HepG2 (cell line): Measurements from ENCODE around the gene NEDD4. TPM values are rescaled to one million over a fixed set of nuclear protein-coding genes. Genes with fewer than 3 reads are reported as not detected.

Source experiments
- ATAC-seq: fragments of 200-7000 bp; cut with Tn5 transposase; 3 replicates; pipeline ENCODE4 v1.9.1; 2020; ENCODE audit warnings: mild to moderate bottlenecking, moderate library complexity
- BruUV-seq: library from RNA; stranded (reverse); fragments of 400-500 nt; replicated peaks from 2 replicates; lab custom pipeline; 2021; lab: Mats Ljungman, UMichigan
- CTCF ChIA-PET: fragments of 300-600 bp; formaldehyde crosslinking; extraction: SDS; loops from one replicate; lab custom pipeline; 2021; ENCODE audit warnings: low total read pairs, inconsistent platforms, low intra/inter-chr PET ratio; lab: Yijun Ruan, JAX
- POLR2A ChIA-PET: fragments of 350-600 bp; sonication (Branson Sonifier 250); formaldehyde crosslinking; loops from one replicate; lab custom pipeline; 2020; ENCODE audit warnings: antibody characterized with exemption, inconsistent platforms; lab: Yijun Ruan, JAX
- DNase-seq: peaks from one replicate; pipeline ENCODE4 v3.0.0-alpha.2; 2015; ENCODE audit warnings: low spot score
- FAIRE-seq: peaks from 3 replicates; lab custom pipeline; 2011; peaks lifted over from hg19 to GRCh38; lab: Jason Lieb, UNC
- H2AFZ ChIP-seq: one replicate; pipeline ENCODE4 v1.6.1; 2011; ENCODE audit warnings: low read length, inconsistent platforms
- H3K27ac ChIP-seq: fragments of 300-600 bp; 3 replicates; pipeline ENCODE4 v1.8.0; 2011; ENCODE audit warnings: mixed run types, mild to moderate bottlenecking, mixed read lengths, low read length, inconsistent platforms; ENCODE audit not compliant: insufficient read depth; ENCODE audit errors: extremely low read length
- H3K27me3 ChIP-seq, 2 experiments: fragments of 200-600 bp in 1 of 2; 2 replicates in 1 of 2; 3 replicates in 1 of 2; pipeline versions ENCODE4 v1.6.0 to v1.8.0; 2011; ENCODE audit warnings: low read length in 2 of 2, mild to moderate bottlenecking in 2 of 2, moderate library complexity in 2 of 2, inconsistent platforms in 1 of 2; ENCODE audit not compliant: insufficient read depth in 2 of 2, control insufficient read depth in 1 of 2
- H3K36me3 ChIP-seq, 2 experiments: fragments of 200-600 bp in 1 of 2; replicated peaks in 1 of 2; 2 replicates in 1 of 2; 3 replicates in 1 of 2; pipeline versions ENCODE4 v1.5.1 to v1.8.0; 2011; ENCODE audit warnings: low read length in 2 of 2, inconsistent platforms in 1 of 2; ENCODE audit not compliant: insufficient read depth in 2 of 2, control insufficient read depth in 1 of 2
- H3K4me1 ChIP-seq: 2 replicates; pipeline ENCODE4 v1.5.1; 2012; ENCODE audit warnings: low read length, inconsistent platforms; ENCODE audit not compliant: insufficient read depth
- H3K4me2 ChIP-seq: 2 replicates; pipeline ENCODE4 v1.6.0; 2011; ENCODE audit warnings: low read depth, low read length, inconsistent platforms
- H3K4me3 ChIP-seq, 3 experiments: fragments of 200-600 bp in 1 of 3; sonication (generic), shearing (Covaris generic) in 1 of 3; replicated peaks in 1 of 3; 2 replicates each; pipeline ENCODE4 v1.5.1; 2011 to 2016; ENCODE audit warnings: low read length in 3 of 3, inconsistent platforms in 2 of 3, low read depth in 2 of 3, mild to moderate bottlenecking in 2 of 3, control low read depth in 1 of 3, mixed read lengths in 1 of 3; ENCODE audit not compliant: insufficient read depth in 1 of 3
- H3K79me2 ChIP-seq: one replicate; pipeline ENCODE4 v1.6.1; 2011; ENCODE audit warnings: low read length, inconsistent platforms; ENCODE audit not compliant: insufficient read depth
- H3K9ac ChIP-seq: 2 replicates; pipeline ENCODE4 v1.6.0; 2011; ENCODE audit warnings: mild to moderate bottlenecking, low read depth, low read length, inconsistent platforms; ENCODE audit not compliant: insufficient read depth
- H3K9me3 ChIP-seq: 2 replicates; pipeline ENCODE4 v1.5.1; 2012; ENCODE audit warnings: mild to moderate bottlenecking, low read length
- H4K20me1 ChIP-seq: 2 replicates; pipeline ENCODE4 v1.6.0; 2011; ENCODE audit warnings: inconsistent platforms, mild to moderate bottlenecking, low read length, moderate library complexity; ENCODE audit not compliant: insufficient read depth
- DR1 ChIP-seq: sonication (generic); formaldehyde crosslinking; IDR thresholded peaks from 2 replicates; pipeline ENCODE4 v1.8.0; 2021; ENCODE audit warnings: mild to moderate bottlenecking, missing genetic modification reagents, inconsistent platforms
- ETV6 ChIP-seq: sonication (generic); formaldehyde crosslinking; conservative IDR thresholded peaks from 2 replicates; pipeline ENCODE4 v1.4.0; 2020; ENCODE audit warnings: missing genetic modification reagents
- EZH2 ChIP-seq: conservative IDR thresholded peaks from 2 replicates; pipeline ENCODE4 v1.6.1; 2012; ENCODE audit warnings: mild to moderate bottlenecking, low read depth, low read length, moderate library complexity
- GFI1 ChIP-seq: sonication (generic); formaldehyde crosslinking; IDR thresholded peaks from 2 replicates; pipeline ENCODE4 v1.5.0; 2020; ENCODE audit warnings: missing genetic modification reagents, mild to moderate bottlenecking, borderline replicate concordance
- JUNB ChIP-seq: sonication (generic); formaldehyde crosslinking; IDR thresholded peaks from 2 replicates; pipeline ENCODE4 v1.8.0; 2022; ENCODE audit warnings: missing genetic modification reagents, mild to moderate bottlenecking, borderline replicate concordance
- KDM5A ChIP-seq: fragments of 200-600 bp; sonication (generic); IDR thresholded peaks from 2 replicates; pipeline ENCODE4 v1.7.0; 2018; ENCODE audit warnings: antibody characterized with exemption, mild to moderate bottlenecking, low read length, borderline replicate concordance
- KDM5B ChIP-seq: sonication (generic); formaldehyde crosslinking; IDR thresholded peaks from 2 replicates; pipeline ENCODE4 v1.4.0; 2020; ENCODE audit warnings: missing genetic modification reagents, mild to moderate bottlenecking, borderline replicate concordance
- NONO ChIP-seq, 2 experiments: fragments of 450-650 bp in 1 of 2; sonication (generic) in 1 of 2; formaldehyde crosslinking in 1 of 2; IDR thresholded peaks in 1 of 2; conservative IDR thresholded peaks in 1 of 2; 2 replicates each; pipeline versions ENCODE4 v1.6.1 to v1.8.0; 2017 to 2022; ENCODE audit warnings: mild to moderate bottlenecking in 1 of 2, missing genetic modification reagents in 1 of 2, moderate library complexity in 1 of 2
- SMC3 ChIP-seq: IDR thresholded peaks from 2 replicates; pipeline ENCODE4 v1.6.1; 2011; ENCODE audit warnings: low read length, improper control_type of control experiment
- ZBTB33 ChIP-seq: sonication (generic); formaldehyde crosslinking; IDR thresholded peaks from 2 replicates; pipeline ENCODE4 v1.4.0; 2020; ENCODE audit warnings: missing genetic modification reagents
- ZNF318 ChIP-seq: sonication (generic); formaldehyde crosslinking; IDR thresholded peaks from 2 replicates; pipeline ENCODE4 v1.4.0; 2020; ENCODE audit warnings: mild to moderate bottlenecking, missing genetic modification reagents
- ZNF556 ChIP-seq: sonication (generic); formaldehyde crosslinking; IDR thresholded peaks from 2 replicates; pipeline ENCODE4 v1.4.0; 2020; ENCODE audit warnings: mild to moderate bottlenecking, missing genetic modification reagents, borderline replicate concordance
- WGBS: methylation state at CpG from one replicate; pipeline ENCODE4 v1.1.6; 2017; ENCODE audit warnings: low lambda C conversion rate; 5-methylcytosine and 5-hydroxymethylcytosine counted together
- in situ Hi-C: cut with HindIII; loops from 2 replicates; pipeline ENCODE4 v1.10.0; 2017; ENCODE audit warnings: low pct_unique_long_range_greater_than_20kb; ENCODE audit not compliant: extremely low pct_ligation_motif_present
- intact Hi-C: fragments of 100-400 bp; cut with micrococcal nuclease; formaldehyde crosslinking; loops from one replicate; pipeline ENCODE4 v1.10.0; 2022; ENCODE audit not compliant: unreplicated experiment
- polyA plus RNA-seq, 8 experiments: library from polyadenylated mRNA; depleted of rRNA in 3 of 8; stranded (reverse) in 7 of 8; unstranded in 1 of 8; fragments of >200 nt; fragmentation: Illumina TruSeq in 4 of 8; extraction: Trizol in 4 of 8; gene quantifications; 2 replicates each; pipeline versions ENCODE4 v1.2.1 to v1.2.3, GENCODE V29; 2011 to 2016; ENCODE audit warnings: low read depth in 4 of 8, missing spikeins in 1 of 8, mixed read lengths in 1 of 8; ENCODE audit not compliant: insufficient read depth in 1 of 8
- total RNA-seq, 5 experiments: library from RNA; depleted of rRNA; stranded (reverse); fragments of >200 nt; fragmentation: Illumina TruSeq; extraction: Trizol; gene quantifications; 2 replicates each; pipeline ENCODE4 v1.2.3, GENCODE V29; 2016; ENCODE audit warnings: low read depth in 1 of 5

Gene NEDD4
- total and polyA plus RNA-seq, 2 of the 13 experiments (the other 11 are each of a cell fraction or from before 2014, with no cell fraction given): 10.4 to 13.0 TPM

GRCh38 chr15:55993111-55993803 lies at the start of gene NEDD4 (continued):
- TF ChIP-seq EZH2 (no peak), ZNF556 (CRISPR knock-in tag) (peak; percentile 23; the same call in 1 of the 2 replicates), KDM5A (peak; percentile 58; the same call in 1 of the 2 replicates)

- BruUV-seq: no TSS peak
- no peaks in the 10 kb centered on the region for H3K36me3 ChIP-seq
- FAIRE-seq (no peak), ATAC-seq (peak; percentile 83), DNase-seq (peak; percentile 78)
- H3K4me1 ChIP-seq: peaks cover 42% of the 10 kb centered on the region
- no peaks in the 10 kb centered on the region for H3K79me2 ChIP-seq
- H3K27ac ChIP-seq: no peak overlapping the region
- in situ Hi-C loops (no loop called here), intact Hi-C loops (no loop called here)
- 32% methylated on average over 3 of the region's 4 CpGs for WGBS
- H3K27me3 ChIP-seq: no peaks in the 10 kb centered on the region
- peak overlapping the region; percentile 44; the same call in 1 of the 2 replicates for H3K9ac ChIP-seq
- H3K4me2 ChIP-seq: peak overlapping the region; percentile 79
- ChIA-PET POLR2A (interaction anchor here (0.7 to 1.0 kb wide), 4 partner anchors 11 to 50 kb away, joined by 3 to 7 read pairs (median 6); partner anchors contain the start of gene NEDD4), CTCF (no interaction called here)
- H4K20me1 ChIP-seq: no peaks in the 10 kb centered on the region
- no peaks in the 10 kb centered on the region for H3K9me3 ChIP-seq
- peak overlapping the region; percentile 83 for H2AFZ ChIP-seq
- H3K4me3 ChIP-seq: peak overlapping the region in 1 of 3 experiments; percentile 9; a peak in 1 of 6 replicates
- TF ChIP-seq ETV6 (CRISPR knock-in tag) (no peak), ZBTB33 (CRISPR knock-in tag) (peak; percentile 65), NONO (IDR thresholded peaks at IDR 0.05) (no peak), NONO (CRISPR knock-in tag; conservative IDR thresholded peaks at IDR 0.05) (no peak), SMC3 (no peak), ZNF318 (no peak), KDM5B (CRISPR knock-in tag) (no peak), GFI1 (CRISPR knock-in tag) (0 out of 2 replicates have a peak, but pooled peaks have one; percentile 65), DR1 (CRISPR knock-in tag) (no peak), JUNB (no peak)
Measured at GRCh38 chr15:56042498-56042897, 49.1 kb upstream of the NEDD4 start.
